Epithelial cell of proximal tubule (primary cell): ENCODE data around the gene ABI3BP. TPM values are rescaled to one million over a fixed set of nuclear protein-coding genes. Genes with fewer than 3 reads are reported as not detected.

Source experiments
- DNase-seq: peaks from one replicate; pipeline ENCODE4 v3.0.0-alpha.2; 2011; ENCODE audit warnings: low read depth
- H3K4me3 ChIP-seq: 2 replicates; pipeline ENCODE4 v1.5.1; 2011; ENCODE audit warnings: low read depth, mild to moderate bottlenecking, low read length
- total RNA-seq: library from RNA; depleted of rRNA; stranded (reverse); fragments of >200 nt; gene quantifications from 2 replicates; pipeline ENCODE4 v1.2.3, GENCODE V29; 2015
- TF ChIP-seq, protein P1 (sequence below): conservative IDR thresholded peaks from 2 replicates; pipeline ENCODE4 v1.5.1; 2012; ENCODE audit warnings: low read depth, mild to moderate bottlenecking, low read length

ABI3BP gene
- total RNA-seq, 1 donor from 2014 or later = 3.6 TPM

DNA sequence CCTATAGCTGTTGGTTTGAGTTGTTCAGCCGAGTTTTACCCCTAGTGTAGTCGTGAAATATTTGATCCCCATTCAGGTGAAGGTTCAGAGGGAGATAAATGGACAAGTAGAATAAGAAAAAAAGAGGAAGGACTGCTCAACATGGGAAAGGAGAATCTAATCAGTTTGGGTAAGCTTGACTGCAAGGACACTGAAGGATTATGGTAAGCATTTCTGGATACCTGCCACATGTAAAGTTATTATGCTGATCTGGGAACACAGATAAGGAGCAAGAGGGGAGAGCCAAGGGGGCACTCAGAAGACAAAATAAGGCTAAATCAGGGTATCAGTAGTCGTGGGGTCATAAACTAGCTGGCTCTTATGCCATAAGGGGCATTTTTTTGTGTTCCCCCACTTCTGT, 234.1 kb downstream of the ABI3BP start:
- no peak for DNase-seq
- no peak overlapping the region for H3K4me3 ChIP-seq
- TF ChIP-seq, protein P1, sequence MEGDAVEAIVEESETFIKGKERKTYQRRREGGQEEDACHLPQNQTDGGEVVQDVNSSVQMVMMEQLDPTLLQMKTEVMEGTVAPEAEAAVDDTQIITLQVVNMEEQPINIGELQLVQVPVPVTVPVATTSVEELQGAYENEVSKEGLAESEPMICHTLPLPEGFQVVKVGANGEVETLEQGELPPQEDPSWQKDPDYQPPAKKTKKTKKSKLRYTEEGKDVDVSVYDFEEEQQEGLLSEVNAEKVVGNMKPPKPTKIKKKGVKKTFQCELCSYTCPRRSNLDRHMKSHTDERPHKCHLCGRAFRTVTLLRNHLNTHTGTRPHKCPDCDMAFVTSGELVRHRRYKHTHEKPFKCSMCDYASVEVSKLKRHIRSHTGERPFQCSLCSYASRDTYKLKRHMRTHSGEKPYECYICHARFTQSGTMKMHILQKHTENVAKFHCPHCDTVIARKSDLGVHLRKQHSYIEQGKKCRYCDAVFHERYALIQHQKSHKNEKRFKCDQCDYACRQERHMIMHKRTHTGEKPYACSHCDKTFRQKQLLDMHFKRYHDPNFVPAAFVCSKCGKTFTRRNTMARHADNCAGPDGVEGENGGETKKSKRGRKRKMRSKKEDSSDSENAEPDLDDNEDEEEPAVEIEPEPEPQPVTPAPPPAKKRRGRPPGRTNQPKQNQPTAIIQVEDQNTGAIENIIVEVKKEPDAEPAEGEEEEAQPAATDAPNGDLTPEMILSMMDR = no peak

DNA sequence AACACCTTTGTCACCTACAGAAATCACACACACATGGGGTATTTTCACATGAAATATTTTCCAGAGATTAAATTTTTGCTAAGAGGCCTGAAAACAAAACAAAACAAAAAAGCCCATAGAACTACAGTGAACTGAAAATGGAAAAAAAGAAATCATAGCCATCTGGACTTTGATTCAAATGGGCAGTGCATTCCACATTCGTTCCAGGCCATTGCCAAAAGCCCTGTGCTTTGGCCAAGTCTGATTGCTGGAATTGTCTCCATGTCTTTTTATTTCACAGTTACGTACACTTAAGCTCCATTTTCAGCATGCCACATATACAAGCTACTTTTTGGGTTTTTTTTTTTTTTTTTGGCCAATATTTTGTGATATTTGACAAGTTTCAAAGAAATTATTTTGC, 236.8 kb downstream of the ABI3BP start:
- H3K4me3 ChIP-seq = no peak overlapping the region
- TF ChIP-seq, protein P1 = no peak
- DNase-seq = no peak

DNA sequence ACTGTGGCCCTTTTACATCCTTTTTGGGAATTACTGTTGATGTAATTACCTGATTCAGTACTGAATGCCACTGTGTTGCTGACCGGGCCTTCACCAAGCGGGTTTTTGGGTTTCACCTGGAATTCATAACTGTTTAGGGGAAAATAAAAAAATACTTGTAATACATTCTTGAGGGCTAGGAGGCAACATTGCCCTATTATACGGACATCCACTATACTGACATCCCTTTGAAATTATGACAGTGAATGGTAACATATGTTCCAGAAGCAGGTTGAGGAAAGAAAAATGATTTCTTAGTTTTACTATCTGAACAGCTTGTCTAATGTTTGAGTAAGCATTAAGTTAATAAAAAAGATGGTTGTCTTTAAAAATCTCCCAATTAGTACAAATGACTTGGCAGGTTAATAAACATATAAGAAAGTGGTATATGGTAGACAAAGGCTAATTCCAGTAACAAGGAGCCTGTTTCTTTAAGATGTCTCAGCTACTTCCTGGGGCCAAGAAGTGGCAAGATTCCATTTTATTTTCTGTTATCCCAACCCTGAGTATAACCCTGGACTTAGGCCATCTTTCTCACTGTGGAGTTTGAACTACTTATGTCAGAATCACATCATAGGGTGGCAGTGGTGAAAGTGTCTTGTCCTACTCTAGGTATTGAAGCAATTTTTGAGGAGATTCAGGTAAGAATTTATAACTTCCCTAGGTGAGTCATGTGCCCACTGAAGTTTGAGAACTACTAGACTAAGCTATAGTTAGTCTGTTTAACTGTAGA, 238.5 kb downstream of the ABI3BP start:
- TF ChIP-seq, protein P1 = no peak
- H3K4me3 ChIP-seq = no peak overlapping the region
- no peak for DNase-seq

DNA sequence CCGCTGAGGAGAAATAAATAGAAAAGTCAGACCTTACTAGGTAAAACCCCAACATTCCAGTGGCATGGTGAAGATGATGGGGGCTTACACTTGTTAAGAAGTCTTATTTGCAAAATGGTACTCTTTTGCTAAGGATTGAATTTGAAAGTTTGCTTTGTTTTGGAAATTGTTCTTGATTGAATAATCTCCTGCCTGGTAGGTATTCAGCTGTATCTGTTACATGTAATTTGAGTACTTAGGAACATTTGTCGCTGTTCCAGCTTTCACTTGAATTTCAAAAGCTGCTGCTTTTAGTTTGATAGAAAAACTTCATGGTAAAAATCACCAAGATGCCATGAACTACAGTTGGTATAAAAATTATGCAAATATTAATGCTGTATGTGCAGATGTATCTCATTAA, 239.4 kb downstream of the ABI3BP start:
- DNase-seq = no peak
- H3K4me3 ChIP-seq = no peak overlapping the region
- TF ChIP-seq, protein P1 = no peak

DNA sequence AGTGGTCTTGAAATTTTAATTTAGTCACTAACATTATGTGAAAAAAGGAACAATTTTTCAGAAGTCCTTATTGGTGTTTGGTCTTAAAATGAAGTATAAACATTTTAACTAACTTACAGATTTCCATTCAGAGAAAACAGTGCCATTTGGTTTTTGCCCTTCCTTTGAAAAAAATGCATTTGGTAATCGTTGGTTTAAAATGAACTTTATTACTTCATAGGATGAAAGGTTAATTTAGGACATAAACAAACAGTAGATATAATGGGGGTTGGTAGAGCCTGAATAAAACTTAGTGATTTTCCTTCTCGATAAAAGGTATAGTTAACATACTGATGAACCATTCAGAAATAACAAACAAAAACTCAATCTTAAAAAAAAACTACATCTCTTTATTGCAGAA, 244.3 kb downstream of the ABI3BP start:
- TF ChIP-seq, protein P1 = no peak
- DNase-seq = no peak
- no peak overlapping the region for H3K4me3 ChIP-seq

DNA sequence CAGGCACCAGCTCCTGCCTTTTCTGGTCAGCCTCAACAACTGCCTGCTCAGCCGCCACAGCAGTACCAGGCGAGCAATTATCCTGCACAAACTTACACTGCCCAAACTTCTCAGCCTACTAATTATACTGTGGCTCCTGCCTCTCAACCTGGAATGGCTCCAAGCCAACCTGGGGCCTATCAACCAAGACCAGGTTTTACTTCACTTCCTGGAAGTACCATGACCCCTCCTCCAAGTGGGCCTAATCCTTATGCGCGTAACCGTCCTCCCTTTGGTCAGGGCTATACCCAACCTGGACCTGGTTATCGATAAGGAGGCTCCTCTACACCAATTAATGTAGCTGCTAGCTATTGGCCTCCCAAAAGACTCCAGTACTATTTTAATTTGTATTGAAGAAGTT, 245.0 kb downstream of the ABI3BP start:
- H3K4me3 ChIP-seq = no peak overlapping the region
- DNase-seq = no peak
- TF ChIP-seq, protein P1 = no peak

DNA sequence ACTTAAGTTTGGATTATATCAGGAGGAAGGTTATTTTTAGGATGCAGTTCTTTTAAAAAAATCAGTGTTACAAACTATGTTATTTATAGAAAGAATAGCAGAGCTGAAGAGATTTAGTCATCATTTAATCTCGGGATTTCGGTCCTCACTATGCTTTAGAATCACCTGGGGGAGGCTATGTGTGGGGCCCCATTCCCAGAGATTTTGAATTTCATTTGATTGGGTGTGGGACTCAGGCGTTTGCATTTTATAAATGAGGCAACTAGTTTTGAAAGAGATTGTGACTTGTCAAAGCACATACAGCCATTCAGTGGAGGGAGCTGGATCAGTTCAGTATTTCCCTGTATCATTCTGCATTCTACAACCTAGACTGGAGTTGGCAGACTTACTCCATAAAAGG, 247.1 kb downstream of the ABI3BP start:
- H3K4me3 ChIP-seq = no peak overlapping the region
- TF ChIP-seq, protein P1 = no peak
- DNase-seq = no peak
